ENCODE results near the gene PNKD.

PNKD gene

DNA sequence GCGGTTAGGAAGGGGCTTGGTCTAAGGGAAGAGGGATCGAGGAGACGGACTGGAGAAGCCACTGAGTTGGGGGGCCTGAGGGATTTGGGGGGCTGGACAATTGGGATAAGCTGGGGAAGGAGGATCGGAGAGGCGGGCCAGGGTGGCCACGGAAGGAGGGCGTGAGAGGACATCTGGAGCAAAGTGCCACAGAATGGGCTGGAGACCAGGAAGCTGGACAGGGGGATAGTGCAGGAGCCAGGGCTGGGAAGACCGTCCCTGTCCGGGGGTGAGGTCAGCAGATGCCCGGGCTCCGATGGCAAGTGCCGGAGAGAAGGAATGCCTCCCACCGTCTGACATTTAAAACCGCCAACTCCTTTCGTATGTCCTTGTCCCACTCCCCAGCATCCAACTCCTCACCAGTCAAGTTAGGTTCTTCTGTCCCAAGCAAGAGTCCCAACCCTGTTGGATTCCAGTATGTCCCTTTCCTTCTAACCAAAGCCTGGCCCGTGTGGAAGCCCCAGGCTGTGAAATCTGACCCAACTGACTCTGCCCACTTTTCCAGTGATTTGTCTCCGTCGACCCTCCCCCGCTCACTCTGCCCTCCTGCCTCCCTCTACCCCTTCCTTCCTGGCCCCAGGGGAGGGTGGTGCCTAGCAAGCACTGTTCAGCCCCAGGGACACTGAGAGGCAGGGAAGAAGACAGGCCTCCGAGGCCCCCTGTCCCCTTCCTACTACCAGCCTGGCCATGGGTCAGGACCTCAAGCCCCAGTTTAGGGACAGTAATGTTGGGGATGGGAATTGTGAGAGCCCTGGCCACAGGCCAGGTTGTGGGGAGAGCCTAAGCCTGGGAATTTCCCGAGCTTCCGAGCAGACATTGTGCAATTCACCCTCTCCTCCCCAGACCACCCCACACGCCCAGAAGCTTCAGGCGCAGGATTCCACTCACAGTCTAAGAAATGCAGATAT is 53.5 kb downstream of the PNKD start:
- Histone ChIP-seq H4K91ac (ENCODE audit: low read depth, low read length, poor library complexity) (no peak overlapping the region), H3K27ac (replicated peaks; ENCODE audit: low read length) (peak overlapping the region; percentile 92), H2BK12ac (ENCODE audit: low read length) (no peak overlapping the region), H2BK5ac (ENCODE audit: low read length) (peak overlapping the region; percentile 95), H3K9me3 (replicated peaks in 1 of 2; ENCODE audit: control insufficient read depth in 2 of 2, insufficient read depth in 1 of 2, low read depth in 1 of 2, low read length in 2 of 2) (no peaks in the 10 kb centered on the region), H4K8ac (ENCODE audit: low read depth, low read length) (no peak overlapping the region), H2BK120ac (ENCODE audit: low read depth, low read length) (no peak overlapping the region), H2AFZ (ENCODE audit: low read length) (peak overlapping the region; percentile 97), H3K9ac (ENCODE audit: low read depth, low read length, poor library complexity) (peak overlapping the region; percentile 75), H2BK15ac (ENCODE audit: low read length) (peak overlapping the region; percentile 1), H3K4ac (ENCODE audit: low read length) (no peak overlapping the region), H3K18ac (ENCODE audit: low read length) (peak overlapping the region; percentile 96), H3K4me3 (ENCODE audit: low read length in 2 of 2) (peak overlapping the region; percentile 58 to 87), H3K4me2 (ENCODE audit: insufficient read depth, low read length, poor library complexity, severe bottlenecking) (peak overlapping the region; percentile 85), H3K4me1 (ENCODE audit: control insufficient read depth in 2 of 2, insufficient read depth in 1 of 2, low read depth in 1 of 2, low read length in 2 of 2) (peaks cover 13 to 27% of the 10 kb centered on the region in 2 donors), H3K14ac (ENCODE audit: low read length) (no peak overlapping the region), H3K79me1 (ENCODE audit: low read depth, low read length) (no peaks in the 10 kb centered on the region), H3K27me3 (ENCODE audit: control insufficient read depth in 3 of 3, insufficient read depth in 3 of 3, low read depth in 1 of 3, low read length in 3 of 3) (peaks cover 0 to 42% (median 0%) of the 10 kb centered on the region in 3 experiments), H2AK5ac (ENCODE audit: low read depth, low read length) (no peak overlapping the region), H3K23ac (ENCODE audit: low read depth, low read length, poor library complexity) (no peak overlapping the region), H3K36me3 (replicated peaks in 1 of 2; ENCODE audit: control insufficient read depth in 2 of 2, insufficient read depth in 2 of 2, low read length in 2 of 2) (no peaks in the 10 kb centered on the region)
- DNase-seq (ENCODE audit: low spot score): peak; percentile 70
- no CpG with 5 or more reads among the region's 24 CpGs for WGBS, 2 donors (ENCODE audit: extremely low coverage in 2 of 2, insufficient read length in 2 of 2, insufficient replicate concordance in 1 of 2)

DNA sequence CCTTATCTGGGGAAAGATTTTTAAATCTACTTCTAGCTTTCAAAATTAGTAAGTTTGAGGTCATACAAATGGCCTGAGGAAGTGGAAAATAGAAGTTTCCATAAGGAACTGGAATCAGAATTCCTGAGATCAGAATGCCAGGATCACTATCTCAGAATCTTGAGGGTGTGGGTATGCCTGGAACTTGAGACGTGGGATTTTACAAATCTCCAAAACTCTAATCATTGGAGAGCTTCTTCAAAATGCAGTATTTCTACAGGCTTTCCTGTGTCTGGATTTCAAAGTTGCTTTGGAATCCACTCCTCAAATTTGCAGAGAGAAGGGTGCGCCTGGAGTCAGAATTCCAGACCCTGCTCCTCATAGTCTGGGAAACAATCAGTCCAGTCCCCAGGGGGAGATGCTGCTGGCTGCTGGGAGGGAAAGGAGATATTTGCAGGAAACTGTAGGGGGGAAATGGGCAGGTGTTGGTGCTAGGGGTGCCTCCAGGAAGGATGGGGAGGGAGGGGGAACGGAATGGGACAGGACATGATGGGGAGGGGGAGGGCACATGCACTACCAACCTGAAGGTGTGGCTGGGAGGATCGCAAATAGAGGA is 55.3 kb downstream of the PNKD start:
- no peak overlapping the region for H2BK5ac ChIP-seq (ENCODE audit: low read length)
- DNase-seq (ENCODE audit: low spot score): no peak
- no peaks in the 10 kb centered on the region for H3K9me3 ChIP-seq (replicated peaks in 1 of 2; ENCODE audit: control insufficient read depth in 2 of 2, insufficient read depth in 1 of 2, low read depth in 1 of 2, low read length in 2 of 2)
- H2AFZ ChIP-seq (ENCODE audit: low read length): no peak overlapping the region
- H2BK15ac ChIP-seq (ENCODE audit: low read length): no peak overlapping the region
- H3K14ac ChIP-seq (ENCODE audit: low read length): no peak overlapping the region
- H3K4ac ChIP-seq (ENCODE audit: low read length): no peak overlapping the region
- no peak overlapping the region for H3K23ac ChIP-seq (ENCODE audit: low read depth, low read length, poor library complexity)
- no peak overlapping the region for H3K4me2 ChIP-seq (ENCODE audit: insufficient read depth, low read length, poor library complexity, severe bottlenecking)
- H4K91ac ChIP-seq (ENCODE audit: low read depth, low read length, poor library complexity): no peak overlapping the region
- H3K79me1 ChIP-seq (ENCODE audit: low read depth, low read length): no peaks in the 10 kb centered on the region
- no peak overlapping the region for H3K9ac ChIP-seq (ENCODE audit: low read depth, low read length, poor library complexity)
- no peak overlapping the region for H2BK120ac ChIP-seq (ENCODE audit: low read depth, low read length)
- H3K18ac ChIP-seq (ENCODE audit: low read length): no peak overlapping the region
- H4K8ac ChIP-seq (ENCODE audit: low read depth, low read length): no peak overlapping the region
- H2AK5ac ChIP-seq (ENCODE audit: low read depth, low read length): no peak overlapping the region
- peaks cover 13 to 32% of the 10 kb centered on the region in 2 donors for H3K4me1 ChIP-seq (ENCODE audit: control insufficient read depth in 2 of 2, insufficient read depth in 1 of 2, low read depth in 1 of 2, low read length in 2 of 2)
- no peaks in the 10 kb centered on the region for H3K36me3 ChIP-seq (replicated peaks in 1 of 2; ENCODE audit: control insufficient read depth in 2 of 2, insufficient read depth in 2 of 2, low read length in 2 of 2)
- H3K27me3 ChIP-seq (ENCODE audit: control insufficient read depth in 3 of 3, insufficient read depth in 3 of 3, low read depth in 1 of 3, low read length in 3 of 3): peaks cover 0 to 59% (median 0%) of the 10 kb centered on the region in 3 experiments
- no peak overlapping the region for H3K27ac ChIP-seq (replicated peaks; ENCODE audit: low read length)
- no CpG with 5 or more reads among the region's 4 CpGs for WGBS, 2 donors (ENCODE audit: extremely low coverage in 2 of 2, insufficient read length in 2 of 2, insufficient replicate concordance in 1 of 2)
- no peak overlapping the region for H2BK12ac ChIP-seq (ENCODE audit: low read length)
- H3K4me3 ChIP-seq (ENCODE audit: low read length in 2 of 2): no peak overlapping the region

DNA sequence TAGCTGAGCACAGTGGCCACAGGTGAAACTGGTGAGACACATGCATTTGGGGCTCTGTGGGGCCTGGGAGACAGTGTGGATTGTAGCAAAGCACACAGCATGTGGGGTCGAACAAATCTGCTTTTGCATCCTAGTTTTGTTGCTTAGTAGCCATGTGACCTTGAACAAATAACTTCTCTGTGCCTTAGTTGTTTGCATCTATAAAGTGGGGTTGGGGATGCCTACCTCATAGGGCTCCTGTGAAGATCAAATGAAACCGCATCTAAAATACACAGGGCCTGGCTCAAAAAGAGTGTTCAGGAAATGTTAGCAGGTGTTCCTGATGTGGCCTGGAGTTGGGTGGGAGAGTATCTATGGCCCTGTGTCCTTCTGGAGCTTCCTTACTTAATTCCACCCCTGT is 56.0 kb downstream of the PNKD start:
- peaks cover 13 to 32% of the 10 kb centered on the region in 2 donors for H3K4me1 ChIP-seq (ENCODE audit: control insufficient read depth in 2 of 2, insufficient read depth in 1 of 2, low read depth in 1 of 2, low read length in 2 of 2)
- H2AFZ ChIP-seq (ENCODE audit: low read length): no peak overlapping the region
- WGBS, 2 donors (ENCODE audit: extremely low coverage in 2 of 2, insufficient read length in 2 of 2, insufficient replicate concordance in 1 of 2): no CpG with 5 or more reads among the region's 2 CpGs
- H4K8ac ChIP-seq (ENCODE audit: low read depth, low read length): no peak overlapping the region
- H3K23ac ChIP-seq (ENCODE audit: low read depth, low read length, poor library complexity): no peak overlapping the region
- no peak overlapping the region for H3K4me2 ChIP-seq (ENCODE audit: insufficient read depth, low read length, poor library complexity, severe bottlenecking)
- DNase-seq (ENCODE audit: low spot score): no peak
- peak overlapping the region; percentile 50 for H2BK15ac ChIP-seq (ENCODE audit: low read length)
- no peak overlapping the region for H2BK5ac ChIP-seq (ENCODE audit: low read length)
- peaks cover 0 to 62% (median 0%) of the 10 kb centered on the region in 3 experiments for H3K27me3 ChIP-seq (ENCODE audit: control insufficient read depth in 3 of 3, insufficient read depth in 3 of 3, low read depth in 1 of 3, low read length in 3 of 3)
- peak overlapping the region; percentile 16 for H2AK5ac ChIP-seq (ENCODE audit: low read depth, low read length)
- peak overlapping the region; percentile 4 for H3K18ac ChIP-seq (ENCODE audit: low read length)
- no peak overlapping the region for H2BK12ac ChIP-seq (ENCODE audit: low read length)
- no peak overlapping the region for H3K9ac ChIP-seq (ENCODE audit: low read depth, low read length, poor library complexity)
- H3K4ac ChIP-seq (ENCODE audit: low read length): no peak overlapping the region
- H3K9me3 ChIP-seq (replicated peaks in 1 of 2; ENCODE audit: control insufficient read depth in 2 of 2, insufficient read depth in 1 of 2, low read depth in 1 of 2, low read length in 2 of 2): no peaks in the 10 kb centered on the region
- H3K79me1 ChIP-seq (ENCODE audit: low read depth, low read length): no peaks in the 10 kb centered on the region
- no peak overlapping the region for H3K27ac ChIP-seq (replicated peaks; ENCODE audit: low read length)
- no peak overlapping the region for H4K91ac ChIP-seq (ENCODE audit: low read depth, low read length, poor library complexity)
- H3K36me3 ChIP-seq (replicated peaks in 1 of 2; ENCODE audit: control insufficient read depth in 2 of 2, insufficient read depth in 2 of 2, low read length in 2 of 2): no peaks in the 10 kb centered on the region
- no peak overlapping the region for H3K14ac ChIP-seq (ENCODE audit: low read length)
- H2BK120ac ChIP-seq (ENCODE audit: low read depth, low read length): no peak overlapping the region
- H3K4me3 ChIP-seq (ENCODE audit: low read length in 2 of 2): no peak overlapping the region

Data from neuronal stem cell (in vitro differentiated cells).